HEK293T (cell line): ENCODE results near the gene NACA2.
"Not testable (repeated sequence)": the region's sequence is repeated elsewhere in the genome, so short reads cannot be mapped to it uniquely, and the experiment has no call there.

Source experiments
- CTCF ChIA-PET: fragments of 350-600 bp; formaldehyde crosslinking; extraction: SDS; loops from one replicate; lab custom pipeline; 2021; ENCODE audit warnings: antibody characterized with exemption, inconsistent platforms; lab: Yijun Ruan, JAX
- POLR2A ChIA-PET: fragments of 350-600 bp; formaldehyde crosslinking; extraction: SDS; loops from one replicate; lab custom pipeline; 2020; ENCODE audit warnings: antibody characterized with exemption, inconsistent platforms; lab: Yijun Ruan, JAX
- DNase-seq: peaks from one replicate; pipeline ENCODE4 v3.0.0; 2012; ENCODE audit warnings: mixed read lengths; ENCODE audit errors: extremely low spot score
- ARNT ChIP-seq: fragments of 450-650 bp; IDR thresholded peaks from 2 replicates; pipeline ENCODE4 v1.6.1; 2017; ENCODE audit warnings: mild to moderate bottlenecking
- BHLHE40 ChIP-seq: fragments of 450-650 bp; IDR thresholded peaks from 2 replicates; pipeline ENCODE4 v1.6.1; 2016; ENCODE audit warnings: mild to moderate bottlenecking, moderate library complexity, borderline replicate concordance
- CTBP1 ChIP-seq: fragments of 450-650 bp; IDR thresholded peaks from 2 replicates; pipeline ENCODE4 v1.6.1; 2016; ENCODE audit warnings: borderline replicate concordance
- ELF4 ChIP-seq: fragments of 450-650 bp; IDR thresholded peaks from 2 replicates; pipeline ENCODE4 v1.6.1; 2017; ENCODE audit warnings: antibody characterized with exemption
- FOXA1 ChIP-seq: fragments of 450-650 bp; IDR thresholded peaks from 2 replicates; pipeline ENCODE4 v1.6.1; 2016; ENCODE audit warnings: mild to moderate bottlenecking
- FOXK2 ChIP-seq: fragments of 450-650 bp; IDR thresholded peaks from 2 replicates; pipeline ENCODE4 v1.6.1; 2016; ENCODE audit warnings: mild to moderate bottlenecking
- FOXM1 ChIP-seq: fragments of 450-650 bp; IDR thresholded peaks from 2 replicates; pipeline ENCODE4 v1.6.1; 2017; ENCODE audit warnings: mild to moderate bottlenecking, borderline replicate concordance
- HDGF ChIP-seq: fragments of 450-650 bp; IDR thresholded peaks from 2 replicates; pipeline ENCODE4 v1.6.1; 2017; ENCODE audit warnings: antibody characterized with exemption, borderline replicate concordance
- L3MBTL2 ChIP-seq: fragments of 450-650 bp; conservative IDR thresholded peaks from 2 replicates; pipeline ENCODE4 v1.6.1; 2016; ENCODE audit warnings: mild to moderate bottlenecking
- LEF1 ChIP-seq: fragments of 450-650 bp; IDR thresholded peaks from 2 replicates; pipeline ENCODE4 v1.6.1; 2017; ENCODE audit warnings: mild to moderate bottlenecking, borderline replicate concordance
- NFRKB ChIP-seq: fragments of 450-650 bp; IDR thresholded peaks from 2 replicates; pipeline ENCODE4 v1.6.1; 2016; ENCODE audit warnings: mild to moderate bottlenecking, moderate library complexity
- PKNOX1 ChIP-seq: fragments of 450-650 bp; IDR thresholded peaks from 2 replicates; pipeline ENCODE4 v1.6.1; 2016
- SP1 ChIP-seq: fragments of 450-650 bp; IDR thresholded peaks from 2 replicates; pipeline ENCODE4 v1.6.1; 2017
- SUZ12 ChIP-seq: fragments of 450-650 bp; IDR thresholded peaks from 2 replicates; pipeline ENCODE4 v1.6.1; 2016; ENCODE audit warnings: mild to moderate bottlenecking
- TARDBP ChIP-seq: fragments of 450-650 bp; IDR thresholded peaks from 2 replicates; pipeline ENCODE4 v1.6.1; 2016
- ZNF384 ChIP-seq: fragments of 450-650 bp; IDR thresholded peaks from 2 replicates; pipeline ENCODE4 v1.6.1; 2016

The NACA2 gene

DNA sequence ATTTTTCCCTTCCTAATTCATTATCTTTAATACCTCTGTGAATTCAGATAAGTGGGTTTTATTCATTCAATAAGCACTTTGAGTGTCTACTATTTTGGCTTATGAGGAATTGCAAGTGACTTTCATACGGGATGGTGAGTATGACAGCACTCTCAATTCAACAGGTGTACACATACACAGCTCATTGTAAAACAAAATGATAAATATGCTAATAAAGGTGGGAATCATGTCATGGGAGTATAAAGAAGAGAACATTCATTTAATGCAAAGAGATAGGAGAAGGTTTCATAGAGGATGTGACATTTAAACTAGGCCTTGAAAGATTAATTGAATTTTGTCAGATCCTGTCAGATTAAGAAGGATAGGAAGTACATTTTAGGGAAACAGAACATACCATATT is 19.4 kb downstream of the NACA2 start:
- no peak for DNase-seq
- TF ChIP-seq ZNF384 = no peak
- TF ChIP-seq FOXM1 = no peak
- no peak for TF ChIP-seq FOXA1
- TF ChIP-seq L3MBTL2 = no peak
- TF ChIP-seq ARNT = no peak
- TF ChIP-seq SP1 = no peak
- no peak for TF ChIP-seq PKNOX1
- no peak for TF ChIP-seq NFRKB
- no peak for TF ChIP-seq ELF4
- no peak for TF ChIP-seq LEF1
- ChIA-PET CTCF (no interaction called here), POLR2A (no interaction called here)

DNA sequence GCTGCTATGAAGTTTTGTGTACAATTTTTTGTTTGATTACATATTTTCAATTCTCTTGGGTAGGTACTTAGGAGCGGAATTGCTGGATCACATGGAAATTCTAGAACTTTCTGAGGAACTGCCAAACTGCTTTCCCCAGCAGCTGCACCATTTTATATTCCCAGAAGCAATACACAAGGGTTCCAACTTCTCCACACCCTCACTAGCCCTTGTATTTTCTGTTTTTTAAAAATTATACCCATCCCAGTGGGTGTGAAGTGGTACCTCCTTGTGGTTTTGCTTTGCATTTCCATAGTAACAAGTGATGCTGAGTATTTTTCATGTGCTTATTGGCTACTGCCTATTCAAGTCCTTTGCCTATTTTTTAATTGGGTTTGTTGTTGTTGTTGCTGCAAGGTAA is 20.9 kb downstream of the NACA2 start:
- no peak for DNase-seq
- TF ChIP-seq BHLHE40 = no peak
- TF ChIP-seq ARNT = no peak
- no peak for TF ChIP-seq FOXM1
- no peak for TF ChIP-seq ELF4
- TF ChIP-seq FOXA1 = no peak
- no peak for TF ChIP-seq NFRKB
- no peak for TF ChIP-seq CTBP1
- TF ChIP-seq PKNOX1 = no peak
- TF ChIP-seq FOXK2 = no peak
- no peak for TF ChIP-seq SP1
- no peak for TF ChIP-seq LEF1
- no peak for TF ChIP-seq SUZ12
- TF ChIP-seq TARDBP = no peak
- no peak for TF ChIP-seq HDGF
- TF ChIP-seq L3MBTL2 = no peak
- TF ChIP-seq ZNF384 = no peak
- ChIA-PET CTCF (no interaction called here), POLR2A (no interaction called here)

DNA sequence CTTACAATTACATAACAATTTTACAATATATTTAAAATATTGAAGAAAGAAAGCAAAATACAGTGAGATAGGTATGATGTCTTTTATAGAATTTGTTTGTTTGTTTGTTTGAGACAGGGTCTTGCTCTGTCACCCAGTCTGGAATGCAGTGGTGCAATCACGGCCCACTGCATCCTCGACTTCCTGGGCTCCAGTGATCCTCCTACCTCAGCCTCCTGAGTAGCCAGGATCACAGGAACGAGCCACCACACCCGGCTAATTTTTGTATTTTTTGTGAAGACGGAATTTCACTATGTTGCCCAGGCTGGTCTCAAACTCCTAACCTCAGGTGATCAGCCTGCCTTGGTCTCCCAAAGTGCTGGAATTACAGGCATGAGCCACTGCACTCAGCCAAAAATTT is 21.5 kb downstream of the NACA2 start:
- DNase-seq, CTCF ChIA-PET, POLR2A ChIA-PET: not testable (repeated sequence)

GRCh38 chr17:61568219-61569072 is 22.6 kb downstream of the NACA2 start:
- CTCF ChIA-PET = interaction anchor here (0.8 kb wide), 1 partner anchor 156 kb away, joined by 5 read pairs; no protein-coding TSS in a partner anchor

DNA sequence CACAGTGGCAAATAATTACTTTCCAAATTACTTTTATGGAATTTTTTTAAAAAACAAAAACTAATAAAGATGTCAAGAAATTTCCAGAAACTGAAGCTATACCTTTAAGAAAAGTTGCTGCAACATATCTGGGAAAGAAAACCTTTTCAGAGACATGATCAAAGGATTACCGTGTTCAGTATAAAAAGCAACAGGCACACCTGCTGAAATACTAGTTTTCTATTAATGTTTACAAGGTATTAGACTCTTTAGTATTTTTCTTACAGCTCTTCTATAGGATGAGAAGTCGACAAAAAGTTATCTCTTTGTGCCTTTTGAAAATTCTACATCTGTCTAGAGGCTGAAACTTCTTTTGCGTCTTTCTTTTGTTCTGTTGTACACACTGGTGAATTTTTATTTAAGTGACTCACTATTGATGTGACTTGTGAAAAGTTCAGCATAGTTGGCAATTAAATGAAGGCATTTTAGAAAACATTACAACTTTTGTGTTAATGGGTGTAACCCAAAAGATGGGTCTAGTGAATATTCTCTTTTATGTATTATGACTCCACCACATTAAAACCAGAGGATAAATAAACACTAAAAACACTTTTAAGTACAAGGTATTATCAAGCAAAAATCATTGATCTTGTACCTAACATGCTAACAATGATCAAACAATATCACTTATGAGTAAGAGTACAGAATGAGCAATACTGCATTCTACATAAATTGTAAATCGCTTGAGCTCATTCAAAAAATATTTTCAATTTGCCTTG is 23.8 kb downstream of the NACA2 start:
- no peak for DNase-seq
- TF ChIP-seq LEF1 (no peak), SUZ12 (no peak), CTBP1 (no peak), BHLHE40 (no peak), NFRKB (no peak), HDGF (no peak)
- CTCF ChIA-PET = interaction anchor here (0.8 kb wide), 1 partner anchor 155 kb away, joined by 5 read pairs; no protein-coding TSS in a partner anchor
- POLR2A ChIA-PET = interaction anchor here (0.5 to 0.7 kb wide), 2 partner anchors 146 to 401 kb away, joined by 3 read pairs; no protein-coding TSS in a partner anchor

More at GRCh38 chr17:61568219-61569072, 22.6 kb downstream of the NACA2 start:
- POLR2A ChIA-PET = no interaction called here
- no peak for DNase-seq
- TF ChIP-seq L3MBTL2 = no peak
- TF ChIP-seq PKNOX1 = no peak
- TF ChIP-seq HDGF = no peak
- TF ChIP-seq ARNT = no peak

DNA sequence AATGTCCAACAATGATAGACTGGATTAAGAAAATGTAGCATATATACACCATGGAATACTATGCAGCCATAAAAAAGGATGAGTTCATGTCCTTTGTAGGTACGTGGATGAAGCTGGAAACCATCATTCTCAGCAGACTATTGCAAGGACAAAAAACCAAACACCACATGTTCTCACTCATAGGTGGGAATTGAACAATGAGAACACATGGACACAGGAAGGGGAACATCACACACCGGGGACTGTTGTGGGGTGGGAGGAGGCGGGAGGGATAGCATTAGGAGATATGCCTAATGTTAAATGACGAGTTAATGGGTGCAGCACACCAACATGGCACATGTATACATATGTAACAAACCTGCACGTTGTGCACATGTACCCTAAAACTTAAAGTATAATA is 24.6 kb downstream of the NACA2 start:
- CTCF ChIA-PET, DNase-seq, POLR2A ChIA-PET: not testable (repeated sequence)

DNA sequence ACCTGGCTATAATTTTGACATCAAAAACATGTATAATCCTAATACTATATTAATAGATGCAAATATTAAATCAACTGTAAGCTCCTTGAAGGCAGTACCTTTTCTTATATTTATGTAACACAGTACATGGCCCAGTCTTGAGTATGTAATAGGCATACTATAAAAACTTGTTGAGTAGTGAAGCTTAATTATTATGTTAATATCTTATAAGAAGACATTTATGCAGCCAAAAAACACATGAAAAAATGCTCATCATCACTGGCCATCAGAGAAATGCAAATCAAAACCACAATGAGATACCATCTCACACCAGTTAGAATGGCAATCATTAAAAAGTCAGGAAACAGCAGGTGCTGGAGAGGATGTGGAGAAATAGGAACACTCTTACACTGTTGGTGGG is 25.2 kb downstream of the NACA2 start:
- POLR2A ChIA-PET, DNase-seq, CTCF ChIA-PET: not testable (repeated sequence)
